ENCODE data around the gene ARHGAP45. TPM values are rescaled to one million over a fixed set of nuclear protein-coding genes. Genes with fewer than 3 reads are reported as not detected.

ARHGAP45 gene
- total and polyA plus RNA-seq, 2 of the 8 experiments (the other 6 are each of a cell fraction or from before 2014, with no cell fraction given): 31.4 to 41.8 TPM

- Histone ChIP-seq H3K4me3 (ENCODE audit: extremely low read depth in 1 of 4, insufficient read depth in 2 of 4, low read depth in 3 of 4, low read length in 4 of 4) (no peak overlapping the region), H4K91ac (replicated peaks; ENCODE audit: insufficient read length, low read length) (no peak overlapping the region), H3K23ac (ENCODE audit: insufficient read length) (no peak overlapping the region), H2BK120ac (replicated peaks; ENCODE audit: low read depth, low read length) (no peak overlapping the region), H3K4ac (replicated peaks; ENCODE audit: insufficient read length, low read depth, low read length) (no peak overlapping the region), H2BK15ac (ENCODE audit: low read length) (no peak overlapping the region), H3K4me1 (replicated peaks in 1 of 4; ENCODE audit: control insufficient read depth in 3 of 4, insufficient read depth in 4 of 4, low read length in 3 of 4) (no peaks in the 10 kb centered on the region; a peak in 3 of 7 replicates), H2AK5ac (ENCODE audit: low read depth, low read length) (no peak overlapping the region), H2BK20ac (ENCODE audit: low read length) (no peak overlapping the region), H3K36me3 (ENCODE audit: control insufficient read depth in 2 of 4, insufficient read depth in 4 of 4, low read length in 3 of 4) (peaks cover 0 to 52% (median 9%) of the 10 kb centered on the region in 4 experiments; a peak in 4 of 8 replicates), H3K9ac (replicated peaks in 1 of 4; ENCODE audit: extremely low read depth in 1 of 4, low read depth in 3 of 4, low read length in 3 of 4) (0 out of 7 replicates have a peak overlapping the region, but pooled peaks of 1 of the 4 experiments have one; percentile 36), H3K79me1 (ENCODE audit: low read depth, low read length) (no peaks in the 10 kb centered on the region), H3K9me3 (ENCODE audit: insufficient read depth in 2 of 2, low read depth in 1 of 2, low read length in 1 of 2) (no peaks in the 10 kb centered on the region), H2AFZ (ENCODE audit: low read length) (no peak overlapping the region), H3K4me2 (ENCODE audit: insufficient read depth in 1 of 2, low read depth in 2 of 2, low read length in 2 of 2) (no peak overlapping the region), H3K18ac (ENCODE audit: extremely low read depth, low read length) (no peak overlapping the region), H2BK5ac (ENCODE audit: low read depth, low read length) (no peak overlapping the region; the same call in 1 of the 2 replicates), H4K20me1 (replicated peaks in 1 of 2; ENCODE audit: control insufficient read depth in 1 of 2, insufficient read depth in 2 of 2, low read length in 2 of 2) (peaks cover 2 to 3% of the 10 kb centered on the region in 2 experiments), H2BK12ac (ENCODE audit: low read depth, low read length) (no peak overlapping the region), H3K79me2 (ENCODE audit: control insufficient read depth in 1 of 2, insufficient read depth in 2 of 2, low read length in 2 of 2) (no peaks in the 10 kb centered on the region), H3K23me2 (ENCODE audit: low read depth, low read length) (no peaks in the 10 kb centered on the region), H3K27me3 (replicated peaks in 1 of 4; ENCODE audit: control insufficient read depth in 3 of 4, extremely low read depth in 1 of 4, insufficient read depth in 3 of 4, low read length in 3 of 4) (no peaks in the 10 kb centered on the region), H4K5ac (ENCODE audit: insufficient read length, low read depth, low read length) (no peak overlapping the region), H3K56ac (replicated peaks; ENCODE audit: insufficient read length, low read depth, low read length) (no peak overlapping the region), H3K27ac (ENCODE audit: low read depth, low read length) (no peak overlapping the region), H3K14ac (ENCODE audit: insufficient read length) (no peak overlapping the region), H4K8ac (ENCODE audit: extremely low read depth, insufficient read depth, low read length) (peak overlapping the region; percentile 68; the same call in 1 of the 2 replicates)
- CTCF ChIA-PET (ENCODE audit: partially characterized antibody): interaction anchor here (0.6 to 1.4 kb wide), 5 partner anchors 13 to 146 kb away, joined by 3 to 4 read pairs (median 3); no protein-coding TSS in a partner anchor
- FAIRE-seq: no peak
- TF ChIP-seq KDM1A (IDR thresholded peaks at IDR 0.05; ENCODE audit: borderline replicate concordance, low read length): no peak
- no peak for TF ChIP-seq RBBP5 (IDR thresholded peaks at IDR 0.05; ENCODE audit: borderline replicate concordance, low read depth, low read length)
- POLR2A ChIA-PET (ENCODE audit: partially characterized antibody): interaction anchor here (0.8 to 1.4 kb wide), 3 partner anchors 13 to 102 kb away, joined by 3 to 4 read pairs (median 3); partner anchors contain the start of gene GPX4
- DNase-seq (ENCODE audit: low read depth in 1 of 2, low spot score in 2 of 2): no peak
- 92% methylated on average over 10 of the region's 16 CpGs; no CpG with 5 or more reads in 1 of the 2 experiments for WGBS, 2 experiments (ENCODE audit: extremely low coverage in 1 of 2, insufficient coverage in 1 of 2, insufficient read length in 1 of 2, insufficient replicate concordance in 2 of 2, low coverage in 1 of 2, low lambda C conversion rate in 2 of 2, missing lambda C conversion rate in 1 of 2)
Measured at GRCh38 chr19:1117654-1118053, 50.7 kb downstream of the ARHGAP45 start.
